Body of pancreas (tissue), 4 donors: ENCODE measurements around the gene CERCAM. TPM values are rescaled to one million over a fixed set of nuclear protein-coding genes. Genes with fewer than 3 reads are reported as not detected.

ENCODE experiments used
- ATAC-seq: fragments of 150-250 bp; one replicate; pipeline ENCODE4 v1.9.1; 2016
- DNase-seq, 4 donors: peaks; one replicate each; pipeline ENCODE4 v3.0.0-alpha.2; 2019
- H3K27ac ChIP-seq, 4 donors: fragments of 200-600 bp; sonication (generic); 1 replicate in 3 of 4; 2 replicates in 1 of 4; pipeline versions ENCODE4 v1.5.1 to v1.6.1; 2016 to 2019; ENCODE audit warnings: mild to moderate bottlenecking in 1 of 4, mixed read lengths in 1 of 4, moderate library complexity in 1 of 4
- H3K27me3 ChIP-seq, 2 donors: fragments of 200-600 bp; sonication (generic); one replicate each; pipeline ENCODE4 v1.6.0; 2016; ENCODE audit warnings: mild to moderate bottlenecking in 1 of 2
- H3K36me3 ChIP-seq, 2 donors: fragments of 200-600 bp; sonication (generic); replicated peaks in 1 of 2; 2 replicates each; pipeline ENCODE4 v1.5.1; 2016; ENCODE audit warnings: low read depth in 2 of 2; ENCODE audit not compliant: insufficient read depth in 1 of 2
- H3K4me1 ChIP-seq: fragments of 200-600 bp; sonication (generic); one replicate; pipeline ENCODE4 v1.6.0; 2016
- H3K4me3 ChIP-seq, 2 donors: fragments of 200-600 bp; sonication (generic); 1 replicate in 1 of 2; 2 replicates in 1 of 2; pipeline ENCODE4 v1.5.1; 2016 to 2019
- H3K9me3 ChIP-seq, 3 donors: fragments of 200-600 bp; sonication (generic); 1 replicate in 2 of 3; 2 replicates in 1 of 3; pipeline ENCODE4 v1.5.1; 2016
- POLR2A ChIP-seq, 3 donors: fragments of 450-650 bp; IDR thresholded peaks; one replicate each; pipeline ENCODE4 v1.6.1; 2016; ENCODE audit warnings: antibody characterized with exemption in 3 of 3, mild to moderate bottlenecking in 2 of 3
- WGBS, 2 donors: methylation state at CpG; one replicate each; pipeline ENCODE4 v1.1.5; 2017; 5-methylcytosine and 5-hydroxymethylcytosine counted together
- intact Hi-C: fragments of 100-400 bp; cut with DNase I; formaldehyde crosslinking; loops from one replicate; pipeline ENCODE4 v1.15.1; 2023
- total RNA-seq, 2 donors: library from RNA; depleted of rRNA; stranded (reverse); fragments of >200 nt; gene quantifications; one replicate each; pipeline ENCODE4 v1.1.0, GENCODE V29; 2016
- TF ChIP-seq, protein P1 (sequence below), 7 experiments: fragments of 450-650 bp in 4 of 7; fragments of 200-600 bp in 3 of 7; sonication (generic) in 3 of 7; IDR thresholded peaks; one replicate each; pipeline ENCODE4 v1.5.1; 2016 to 2019; ENCODE audit warnings: antibody characterized with exemption in 7 of 7

Gene CERCAM
- total RNA-seq, 2 donors from 2014 or later, result 28.0 to 42.0 TPM

DNA sequence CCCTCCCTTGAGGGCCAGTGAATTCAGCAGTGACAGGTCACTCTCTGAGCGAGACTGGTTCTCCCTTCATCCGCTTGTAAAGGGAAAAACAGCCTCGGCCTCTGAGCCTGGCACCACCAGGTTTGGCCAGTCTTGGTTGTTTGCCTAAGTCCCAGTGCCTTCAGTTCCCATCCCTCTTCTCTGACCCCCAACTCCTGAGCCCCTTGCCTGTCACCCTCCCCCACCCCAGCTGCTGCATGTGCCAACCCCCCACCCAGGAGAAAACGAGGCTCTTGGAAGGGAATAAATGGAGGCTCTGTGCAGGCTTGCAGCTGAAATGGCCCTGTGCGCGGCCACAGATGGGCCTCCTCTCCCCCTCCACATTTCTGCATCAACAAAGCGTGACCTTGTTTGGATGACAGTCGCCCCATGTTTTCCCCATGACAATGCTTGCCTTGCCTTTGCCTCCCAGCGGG, 46.4 kb upstream of the CERCAM start:
- ATAC-seq (no peak), DNase-seq (no peak)
- TF ChIP-seq POLR2A (IDR thresholded peaks at IDR 0.05), result no peak
- TF ChIP-seq, protein P1, sequence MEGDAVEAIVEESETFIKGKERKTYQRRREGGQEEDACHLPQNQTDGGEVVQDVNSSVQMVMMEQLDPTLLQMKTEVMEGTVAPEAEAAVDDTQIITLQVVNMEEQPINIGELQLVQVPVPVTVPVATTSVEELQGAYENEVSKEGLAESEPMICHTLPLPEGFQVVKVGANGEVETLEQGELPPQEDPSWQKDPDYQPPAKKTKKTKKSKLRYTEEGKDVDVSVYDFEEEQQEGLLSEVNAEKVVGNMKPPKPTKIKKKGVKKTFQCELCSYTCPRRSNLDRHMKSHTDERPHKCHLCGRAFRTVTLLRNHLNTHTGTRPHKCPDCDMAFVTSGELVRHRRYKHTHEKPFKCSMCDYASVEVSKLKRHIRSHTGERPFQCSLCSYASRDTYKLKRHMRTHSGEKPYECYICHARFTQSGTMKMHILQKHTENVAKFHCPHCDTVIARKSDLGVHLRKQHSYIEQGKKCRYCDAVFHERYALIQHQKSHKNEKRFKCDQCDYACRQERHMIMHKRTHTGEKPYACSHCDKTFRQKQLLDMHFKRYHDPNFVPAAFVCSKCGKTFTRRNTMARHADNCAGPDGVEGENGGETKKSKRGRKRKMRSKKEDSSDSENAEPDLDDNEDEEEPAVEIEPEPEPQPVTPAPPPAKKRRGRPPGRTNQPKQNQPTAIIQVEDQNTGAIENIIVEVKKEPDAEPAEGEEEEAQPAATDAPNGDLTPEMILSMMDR (IDR thresholded peaks at IDR 0.05), result no peak
- no peaks in the 10 kb centered on the region for H3K9me3 ChIP-seq
- H3K27ac ChIP-seq, result no peak overlapping the region
- no peak overlapping the region for H3K4me3 ChIP-seq
- intact Hi-C loops, result no loop called here
- WGBS, 2 donors, result 85 to 88% methylated on average over 6 to 8 of the region's 9 CpGs
- H3K4me1 ChIP-seq, result peaks cover 20% of the 10 kb centered on the region
- peaks cover 0 to 4% of the 10 kb centered on the region in 2 donors for H3K36me3 ChIP-seq
- no peaks in the 10 kb centered on the region for H3K27me3 ChIP-seq

DNA sequence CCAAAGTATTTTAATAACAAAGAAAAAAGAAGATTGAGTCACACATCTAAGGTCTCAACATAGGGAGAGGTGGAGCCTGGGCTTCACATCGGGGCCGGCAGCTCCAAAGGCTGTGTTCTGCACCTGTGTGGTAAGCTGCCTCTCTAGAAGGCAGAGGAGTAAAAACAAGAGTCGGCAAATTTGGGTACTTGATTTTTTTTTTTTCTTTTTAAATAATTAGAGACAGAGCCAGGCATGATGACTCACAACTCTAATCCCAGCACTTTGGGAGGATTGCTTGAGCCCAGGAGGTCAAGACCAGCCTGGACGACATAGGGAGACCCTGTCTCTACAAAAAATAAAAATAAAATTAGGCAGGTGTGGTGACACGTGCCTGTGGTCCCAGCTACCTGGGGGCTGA, 44.8 kb upstream of the CERCAM start:
- peaks cover 11% of the 10 kb centered on the region for H3K4me1 ChIP-seq
- no peaks in the 10 kb centered on the region for H3K9me3 ChIP-seq
- peaks cover 0 to 4% of the 10 kb centered on the region in 2 donors for H3K36me3 ChIP-seq
- intact Hi-C loops, result no loop called here
- H3K27me3 ChIP-seq, result no peaks in the 10 kb centered on the region
- 86 to 90% methylated on average over 5 of the region's 5 CpGs for WGBS, 2 donors
- DNase-seq, result no peak
- H3K27ac ChIP-seq, result no peak overlapping the region
- no peak overlapping the region for H3K4me3 ChIP-seq
- TF ChIP-seq POLR2A (IDR thresholded peaks at IDR 0.05), result no peak
- TF ChIP-seq, protein P1 (IDR thresholded peaks at IDR 0.05), result no peak
- no peak for ATAC-seq

DNA sequence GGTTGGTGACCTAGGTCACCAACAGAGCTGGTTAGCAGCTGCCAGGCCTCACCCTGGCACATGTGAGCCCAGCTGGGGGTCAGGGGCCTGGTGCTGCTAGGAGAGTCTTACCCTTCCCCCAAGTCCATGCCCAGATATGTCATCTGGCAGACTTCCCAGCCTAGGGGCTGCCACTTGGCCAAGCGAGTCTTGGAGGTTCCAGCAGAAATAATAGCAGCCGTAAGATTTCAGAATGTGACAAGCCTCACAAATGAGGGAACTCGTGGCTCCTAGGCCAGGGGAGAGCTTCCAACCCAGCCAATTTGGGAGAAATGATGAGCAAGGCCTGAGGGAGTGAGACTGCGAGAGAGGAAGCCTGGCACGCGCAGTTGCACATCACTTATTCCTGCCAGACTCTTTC, 38.4 kb upstream of the CERCAM start:
- 70 to 100% methylated on average over 3 to 6 of the region's 6 CpGs for WGBS, 2 donors
- ATAC-seq, result no peak
- peaks cover 0 to 5% of the 10 kb centered on the region in 2 donors for H3K36me3 ChIP-seq

DNA sequence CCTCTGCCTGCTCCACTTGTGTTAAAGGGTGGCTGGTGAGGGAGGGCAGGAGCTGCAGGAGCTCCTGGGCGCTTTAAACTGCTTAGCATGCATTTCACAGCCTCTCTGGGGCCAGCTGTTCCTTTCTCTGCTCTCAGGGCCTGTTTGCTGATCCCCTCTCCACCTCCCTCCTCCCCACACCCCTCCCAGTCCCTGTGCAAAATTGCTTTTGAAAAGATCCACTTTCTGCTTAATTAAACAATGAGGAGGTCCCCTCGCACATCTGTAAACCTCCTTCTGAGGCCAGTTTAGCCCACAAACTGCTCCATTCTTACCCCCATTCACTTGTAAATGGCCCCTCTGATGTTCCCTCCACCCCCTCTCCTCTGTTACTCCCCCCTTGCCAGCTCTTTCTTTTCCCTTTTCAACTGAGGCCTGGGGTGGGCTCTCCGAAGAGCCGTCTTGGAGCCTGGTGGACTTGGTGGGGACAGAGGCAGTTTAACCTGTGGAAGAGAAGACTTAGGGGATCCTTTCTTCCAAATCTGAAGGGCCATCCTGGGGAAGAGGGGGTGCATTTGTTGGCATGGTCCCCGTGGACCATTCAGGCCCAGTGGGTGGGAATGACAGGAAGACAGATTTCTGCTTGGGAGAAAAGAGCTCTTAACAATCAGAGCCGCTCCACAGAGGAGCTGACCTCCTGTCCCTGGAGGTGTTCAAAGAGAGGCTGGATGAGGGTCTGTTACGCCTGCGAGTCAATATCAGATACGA, 37.5 kb upstream of the CERCAM start:
- Histone ChIP-seq H3K27ac (no peak overlapping the region), H3K36me3 (peaks cover 0 to 11% of the 10 kb centered on the region in 2 donors), H3K9me3 (no peaks in the 10 kb centered on the region), H3K27me3 (no peaks in the 10 kb centered on the region), H3K4me3 (no peak overlapping the region), H3K4me1 (no peaks in the 10 kb centered on the region)
- intact Hi-C loops, result no loop called here
- TF ChIP-seq, protein P1 (IDR thresholded peaks at IDR 0.05), result no peak
- no peak for TF ChIP-seq POLR2A (IDR thresholded peaks at IDR 0.05)
- WGBS, 2 donors, result 86 to 88% methylated on average over 6 to 9 of the region's 9 CpGs
- ATAC-seq (no peak), DNase-seq (peak in 1 of 4 donors; percentile 12)

More for the DNA sequence above, 38.4 kb upstream of the CERCAM start:
- DNase-seq, result no peak
- Histone ChIP-seq H3K27me3 (no peaks in the 10 kb centered on the region), H3K4me1 (no peaks in the 10 kb centered on the region), H3K9me3 (no peaks in the 10 kb centered on the region), H3K4me3 (no peak overlapping the region), H3K27ac (no peak overlapping the region)
- no peak for TF ChIP-seq POLR2A (IDR thresholded peaks at IDR 0.05)
- TF ChIP-seq, protein P1 (IDR thresholded peaks at IDR 0.05), result no peak
- intact Hi-C loops, result no loop called here

DNA sequence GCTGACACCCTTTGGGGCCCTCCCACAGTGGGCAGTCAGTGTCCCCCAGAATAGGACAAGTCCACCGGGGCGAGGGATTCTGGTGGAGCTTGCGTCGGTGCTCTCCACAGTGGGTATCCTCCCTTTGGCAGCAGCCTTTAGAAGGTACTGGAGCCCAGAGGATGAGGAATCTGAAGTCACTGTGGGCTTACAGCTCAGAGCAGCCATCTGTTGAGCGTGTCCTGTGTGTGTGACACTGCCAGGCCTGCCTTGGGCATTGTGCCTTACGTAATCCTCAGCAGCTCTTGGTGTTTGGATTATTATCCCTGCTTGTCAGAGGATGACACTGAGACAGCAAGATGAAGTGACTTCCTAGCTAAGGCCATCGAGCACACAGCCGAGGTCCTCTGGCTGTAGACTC, 36.9 kb upstream of the CERCAM start:
- WGBS, 2 donors, result 78 to 91% methylated on average over 6 to 8 of the region's 8 CpGs
- ATAC-seq (no peak), DNase-seq (no peak)
- Histone ChIP-seq H3K4me1 (no peaks in the 10 kb centered on the region), H3K4me3 (no peak overlapping the region), H3K27ac (no peak overlapping the region), H3K27me3 (no peaks in the 10 kb centered on the region), H3K36me3 (peaks cover 2 to 16% of the 10 kb centered on the region in 2 donors), H3K9me3 (no peaks in the 10 kb centered on the region)
- intact Hi-C loops, result no loop called here
- no peak for TF ChIP-seq POLR2A (IDR thresholded peaks at IDR 0.05)
- TF ChIP-seq, protein P1 (IDR thresholded peaks at IDR 0.05), result no peak
